LoVo (cell line): ENCODE measurements around the gene MACROD2.
"Not testable (repeated sequence)": the region's sequence is repeated elsewhere in the genome, so short reads cannot be mapped to it uniquely, and the experiment has no call there.

Source experiments
- DNase-seq: peaks from one replicate; pipeline ENCODE4 v3.0.0-alpha.2; 2016; ENCODE audit warnings: low spot score

The MACROD2 gene

DNA sequence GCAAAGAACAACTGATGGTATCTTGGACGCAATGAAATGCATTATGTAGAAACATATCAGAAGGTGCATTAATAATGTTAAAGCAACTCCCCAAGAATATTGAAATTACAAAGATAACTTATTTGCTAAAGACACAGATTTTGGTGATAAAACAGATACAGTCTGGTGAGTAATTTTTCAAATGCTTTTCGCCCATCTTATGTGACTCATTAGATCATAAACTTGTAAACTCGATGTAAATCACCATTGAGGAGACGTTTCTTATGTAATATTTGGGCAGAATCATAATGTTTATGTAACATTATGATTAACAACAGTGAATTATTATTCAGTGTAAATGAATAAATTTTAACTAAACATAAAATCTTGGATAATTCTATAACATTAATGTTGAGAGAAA, 1969.8 kb downstream of the MACROD2 start:
- DNase-seq: no peak

GRCh38 chr20:15967334-15967733, 1972.0 kb downstream of the MACROD2 start:
- no peak for DNase-seq

GRCh38 chr20:15976047-15976736, 1980.9 kb downstream of the MACROD2 start:
- DNase-seq: no peak

DNA sequence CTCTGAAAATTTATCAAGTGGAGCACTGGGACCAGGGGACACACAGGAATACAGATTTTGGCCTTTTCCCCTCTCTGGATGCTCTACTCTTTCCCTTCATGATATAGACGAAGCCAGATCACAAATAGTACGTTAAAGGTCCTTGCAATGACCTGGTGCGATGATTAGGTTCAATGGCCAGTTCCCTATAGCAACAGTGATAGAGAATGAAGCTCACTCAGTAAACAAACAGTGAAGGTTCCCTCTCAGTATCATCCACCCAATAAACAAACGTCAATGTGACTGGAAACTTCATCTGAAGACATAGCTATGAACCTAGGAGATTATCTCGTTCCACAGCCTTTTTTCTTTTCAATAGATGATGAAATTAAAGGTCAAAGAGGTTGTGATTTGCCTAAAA, 1981.7 kb downstream of the MACROD2 start:
- no peak for DNase-seq

DNA sequence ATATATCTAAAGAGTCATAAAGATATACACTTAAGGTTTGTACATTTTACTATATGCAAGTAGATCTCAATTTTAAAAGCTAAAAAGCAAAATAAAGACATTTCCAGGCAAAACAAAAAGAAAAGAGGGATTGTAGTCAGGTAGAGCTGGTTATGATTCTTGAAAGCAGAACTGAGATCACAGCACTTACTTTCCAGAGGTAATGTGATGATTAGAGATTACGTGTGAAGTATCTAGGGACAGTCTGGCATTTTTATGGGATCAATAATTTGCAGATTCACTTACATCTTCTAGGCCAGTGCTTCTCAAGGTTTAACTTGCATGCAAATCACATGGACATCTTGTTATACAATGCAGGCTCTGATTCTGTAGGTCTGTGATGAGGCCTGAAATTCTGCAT, 1982.4 kb downstream of the MACROD2 start:
- DNase-seq: no peak

GRCh38 chr20:15985494-15986368, 1990.4 kb downstream of the MACROD2 start:
- DNase-seq: not testable (repeated sequence)

DNA sequence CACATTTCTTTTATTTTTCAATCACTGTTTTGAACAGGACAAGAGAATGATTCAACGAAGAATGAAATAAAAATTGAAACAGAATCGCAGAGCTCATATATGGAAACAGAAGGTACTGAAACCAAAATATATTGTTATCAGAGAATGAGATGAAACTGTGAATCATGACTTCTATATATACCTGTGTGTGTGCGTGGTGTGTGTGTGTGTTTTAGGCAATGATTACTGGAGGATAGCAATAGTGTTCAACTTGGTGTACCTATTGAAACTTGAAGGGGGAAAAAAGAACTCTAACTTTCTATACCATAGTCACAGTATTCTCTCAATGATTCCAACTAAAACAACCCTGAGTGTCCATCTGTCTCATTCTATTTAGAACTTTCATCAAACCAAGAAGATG, 1991.4 kb downstream of the MACROD2 start:
- no peak for DNase-seq

DNA sequence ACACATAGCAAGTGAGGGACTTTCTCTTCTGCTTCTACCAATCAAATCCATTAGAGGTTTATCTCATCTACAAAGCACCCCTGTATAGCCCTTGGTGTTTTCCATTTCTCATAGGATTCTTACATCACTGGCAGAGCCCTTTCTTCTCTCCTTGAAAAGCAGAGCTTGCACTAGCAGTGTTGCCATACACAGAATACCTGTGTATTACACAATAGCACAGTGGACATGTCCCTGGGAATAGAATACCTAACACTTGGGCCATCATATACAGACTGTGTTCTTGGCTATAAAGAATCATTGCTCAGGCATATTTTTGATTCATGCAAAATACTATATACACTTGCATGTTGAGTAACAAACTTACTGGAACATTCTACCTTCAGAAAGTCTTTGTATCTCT, 1996.0 kb downstream of the MACROD2 start:
- no peak for DNase-seq

DNA sequence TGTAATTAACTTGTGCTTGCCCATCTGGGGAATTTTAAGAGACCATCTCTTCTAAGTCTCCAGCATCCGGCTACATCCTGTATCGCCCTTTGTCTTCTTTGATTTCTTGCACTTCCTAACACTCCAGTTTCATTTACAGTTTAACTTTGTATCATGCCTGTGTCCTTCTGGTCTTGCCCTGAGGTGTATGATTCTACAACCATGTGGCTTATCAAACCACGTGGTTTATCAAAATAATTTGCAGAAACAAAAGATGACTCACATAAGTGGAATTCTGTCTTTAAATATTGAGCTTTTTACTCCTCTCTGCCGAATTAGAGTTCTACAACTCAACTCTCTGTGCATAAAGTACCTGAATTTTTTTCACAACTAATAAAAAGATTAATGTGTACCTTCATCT, 1997.2 kb downstream of the MACROD2 start:
- DNase-seq: no peak

GRCh38 chr20:16000112-16000511, 2004.8 kb downstream of the MACROD2 start:
- DNase-seq: no peak

- no peak for DNase-seq
These were observed 2006.0 kb downstream of the MACROD2 start for GRCh38 chr20:16001286-16001685.

DNA sequence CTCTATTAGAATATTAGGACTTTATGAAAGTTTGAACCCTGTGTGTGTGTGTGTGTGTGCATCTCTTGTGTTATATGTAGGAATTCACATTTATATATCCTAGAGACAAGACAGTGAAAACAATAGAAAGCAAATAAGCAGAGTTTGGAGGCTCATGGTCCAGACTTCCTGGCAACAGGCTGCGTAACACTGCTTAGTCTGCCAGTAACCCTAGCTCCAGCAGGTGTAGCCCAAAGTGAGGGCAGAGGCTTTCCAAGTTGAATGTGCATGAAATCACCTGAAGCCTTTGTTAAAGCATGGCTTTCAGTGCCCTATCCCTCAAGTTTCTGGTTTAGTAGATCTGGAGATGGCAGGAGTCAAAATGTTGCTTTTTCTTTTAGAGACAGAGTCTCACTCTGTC, 2008.0 kb downstream of the MACROD2 start:
- DNase-seq: no peak

DNA sequence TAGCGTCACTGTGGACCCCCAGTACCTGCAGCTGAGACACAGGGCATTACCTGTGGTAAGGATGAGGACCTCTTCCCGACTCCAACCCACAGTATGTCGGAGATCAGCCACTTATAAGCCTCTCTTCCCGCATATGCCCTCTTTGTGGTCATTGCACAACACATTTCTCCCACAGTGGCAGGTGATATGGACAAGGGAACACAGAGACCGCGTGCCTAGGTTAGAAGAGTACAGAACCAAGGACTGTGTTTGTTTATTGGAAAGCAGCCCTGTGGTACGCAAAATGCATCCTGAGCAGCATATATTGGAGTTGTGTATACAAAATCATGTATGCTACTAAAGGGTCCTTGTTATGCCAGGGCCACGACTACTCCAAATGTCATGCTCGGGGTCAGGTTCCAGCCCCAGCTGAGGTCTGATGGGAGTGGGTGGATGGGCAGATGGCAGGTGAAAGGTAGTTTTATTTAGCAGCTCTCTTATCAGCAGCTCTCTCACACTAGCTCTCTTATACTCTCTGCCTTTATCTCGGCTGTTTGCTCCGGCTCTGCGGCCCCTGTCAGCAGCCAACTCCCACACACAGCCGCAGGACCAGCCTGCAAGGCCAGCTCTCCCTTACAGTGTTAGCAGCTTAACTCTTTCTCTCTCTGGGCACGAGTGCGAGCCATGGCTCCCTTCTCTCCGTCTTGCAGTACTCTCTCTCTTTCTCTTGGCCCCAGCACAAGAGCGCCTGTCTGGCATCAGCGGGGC, 2009.0 kb downstream of the MACROD2 start:
- no peak for DNase-seq

DNA sequence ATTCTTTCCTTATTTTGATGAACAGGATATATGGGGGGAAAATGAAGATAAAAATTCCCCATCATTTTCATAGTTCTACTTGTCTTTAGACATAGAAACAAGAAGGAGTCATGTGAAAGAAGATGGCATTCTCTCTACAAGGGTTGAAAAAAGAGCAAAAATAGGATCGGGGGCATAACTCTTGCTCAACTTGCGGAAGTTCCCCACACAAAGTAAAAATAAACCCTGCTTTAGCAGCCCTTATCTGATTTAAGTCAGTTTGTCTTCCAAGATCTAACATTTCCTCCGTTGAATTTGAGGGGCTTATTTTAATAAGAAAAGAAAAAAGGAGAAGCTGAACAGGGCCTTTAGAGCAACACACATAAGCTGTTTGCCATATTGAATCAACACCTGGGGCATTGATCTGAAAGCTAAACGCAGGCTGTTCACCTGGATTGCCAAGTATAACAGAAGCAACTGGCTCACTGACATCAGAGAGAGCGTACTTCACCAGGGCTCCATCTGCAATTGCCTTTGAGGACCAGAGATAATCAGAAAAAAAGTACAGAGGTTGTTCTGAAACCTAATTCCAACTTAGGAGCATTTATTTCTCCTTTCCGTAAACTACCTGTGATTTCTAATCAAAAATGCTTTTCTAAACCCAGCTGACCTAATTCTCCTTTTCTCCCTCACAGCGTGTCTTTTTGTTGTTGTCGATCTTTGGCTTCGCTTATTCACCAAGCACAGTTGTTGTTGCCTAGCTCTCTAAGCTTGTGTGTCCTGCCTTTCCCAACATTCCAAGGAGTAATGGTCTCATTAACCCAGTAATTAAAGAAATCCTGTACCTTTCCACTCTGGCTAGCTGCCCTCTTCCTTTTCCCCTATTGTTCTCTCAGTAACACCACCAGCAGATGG, 2010.0 kb downstream of the MACROD2 start:
- DNase-seq: no peak

DNA sequence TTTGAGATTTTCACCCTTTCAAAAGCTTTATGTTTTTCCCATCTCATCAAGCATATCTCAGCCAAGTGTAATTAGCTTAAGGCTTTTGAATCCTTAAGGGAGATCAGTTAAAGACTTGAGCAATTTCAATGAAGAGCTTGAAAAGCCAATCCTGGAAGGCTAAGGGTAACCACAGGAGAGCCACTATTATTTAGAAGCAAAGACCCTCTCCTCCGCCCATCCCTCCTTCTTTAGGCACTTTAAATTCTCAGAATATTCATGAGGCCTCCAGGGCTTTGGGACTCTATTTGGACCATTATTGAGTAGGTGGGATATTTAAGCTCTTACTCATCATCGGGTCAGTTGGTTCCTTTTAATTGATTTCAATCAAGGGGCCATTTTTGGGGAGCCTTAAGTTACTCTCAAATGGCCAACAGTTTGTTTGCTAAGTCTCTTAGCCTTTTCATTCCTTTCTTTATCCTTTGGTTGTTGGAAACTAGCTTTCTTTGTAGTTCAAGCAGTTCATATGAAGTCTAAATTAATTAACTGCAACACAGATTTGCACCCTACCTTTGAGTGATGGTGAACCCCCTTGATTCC, 2010.7 kb downstream of the MACROD2 start:
- DNase-seq: no peak

GRCh38 chr20:16007164-16007563, 2011.8 kb downstream of the MACROD2 start:
- no peak for DNase-seq

- DNase-seq: no peak
These were observed 2012.6 kb downstream of the MACROD2 start for GRCh38 chr20:16007962-16008361.

- DNase-seq: no peak
These were observed 2015.7 kb downstream of the MACROD2 start for GRCh38 chr20:16011056-16011455.

- no peak for DNase-seq
These were observed 2016.2 kb downstream of the MACROD2 start for GRCh38 chr20:16011519-16011918.

DNA sequence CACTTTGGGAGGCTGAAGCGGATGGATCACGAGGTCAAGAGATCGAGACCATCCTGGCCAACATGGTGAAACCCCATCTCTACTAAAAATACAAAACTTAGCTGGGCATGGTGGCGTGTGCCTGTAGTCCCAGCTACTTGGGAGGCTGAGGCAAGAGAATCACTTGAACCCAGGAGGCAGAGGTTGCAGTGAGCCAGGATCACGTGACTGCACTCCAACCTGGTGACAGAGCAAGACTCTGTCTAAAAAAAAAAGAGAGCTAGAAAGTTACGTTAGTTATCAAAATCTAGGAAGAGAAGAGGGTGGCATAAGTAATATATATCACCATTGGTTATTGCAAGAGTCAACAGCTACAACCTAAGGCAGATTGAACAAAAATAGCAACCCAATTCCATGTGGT, 2017.6 kb downstream of the MACROD2 start:
- not testable (repeated sequence) for DNase-seq

DNA sequence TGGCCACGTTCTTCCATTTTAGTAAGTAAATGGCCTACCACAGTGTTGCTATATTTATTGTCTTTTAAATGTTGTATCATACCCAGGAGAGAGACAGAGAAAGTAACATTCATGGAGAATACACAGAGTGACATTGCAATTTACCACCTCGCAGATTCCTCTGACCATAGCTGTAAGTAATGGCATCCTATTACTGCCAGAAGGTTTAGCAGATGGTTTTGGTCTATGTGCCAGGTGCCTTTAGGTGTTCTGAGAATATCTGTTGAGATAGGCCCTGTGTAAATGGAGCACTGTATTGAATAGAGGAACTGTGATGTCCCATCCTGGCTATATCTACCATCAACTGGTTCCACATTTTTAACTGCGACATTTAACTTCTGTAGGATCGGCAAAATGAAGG, 2018.3 kb downstream of the MACROD2 start:
- no peak for DNase-seq
